MM.1S (cell line): ENCODE results near the gene AGBL1.

ENCODE experiments used
- DNase-seq: peaks from one replicate; pipeline ENCODE4 v3.0.0-alpha.2; 2015
- H2AFZ ChIP-seq: fragments of 300-600 bp; sonication (generic); 2 replicates; pipeline ENCODE4 v1.6.0; 2016; ENCODE audit warnings: antibody characterized with exemption, low read length
- H3F3A ChIP-seq: fragments of 300-600 bp; sonication (generic); 2 replicates; pipeline ENCODE4 v1.6.1; 2016; ENCODE audit warnings: mild to moderate bottlenecking, antibody characterized with exemption, low read length, moderate library complexity, mixed read lengths; ENCODE audit not compliant: insufficient read depth
- H3K27ac ChIP-seq: fragments of 300-600 bp; sonication (generic); 2 replicates; pipeline ENCODE4 v1.5.1; 2016; ENCODE audit warnings: mild to moderate bottlenecking, low read length
- H3K27me3 ChIP-seq: fragments of 300-600 bp; sonication (generic); replicated peaks from 2 replicates; pipeline ENCODE4 v1.6.0; 2016; ENCODE audit warnings: low read length; ENCODE audit not compliant: insufficient read depth
- H3K36me3 ChIP-seq: fragments of 300-600 bp; sonication (generic); replicated peaks from 2 replicates; pipeline ENCODE4 v1.6.1; 2016; ENCODE audit warnings: mild to moderate bottlenecking, low read length, mixed read lengths; ENCODE audit not compliant: insufficient read depth
- H3K4me1 ChIP-seq: fragments of 300-600 bp; sonication (generic); 2 replicates; pipeline ENCODE4 v1.6.1; 2016; ENCODE audit warnings: low read length, mixed read lengths
- H3K4me2 ChIP-seq: fragments of 300-600 bp; sonication (generic); 2 replicates; pipeline ENCODE4 v1.6.0; 2016; ENCODE audit warnings: low read depth, low read length
- H3K4me3 ChIP-seq: fragments of 300-600 bp; sonication (generic); 2 replicates; pipeline ENCODE4 v1.5.1; 2016; ENCODE audit warnings: low read length, mixed read lengths
- H3K79me2 ChIP-seq: fragments of 300-600 bp; sonication (generic); 2 replicates; pipeline ENCODE4 v1.6.1; 2016; ENCODE audit warnings: mixed run types, low read length, mixed read lengths
- H3K9ac ChIP-seq: fragments of 300-600 bp; sonication (generic); 2 replicates; pipeline ENCODE4 v1.6.1; 2016; ENCODE audit warnings: low read length, mixed read lengths
- H3K9me2 ChIP-seq: fragments of 300-600 bp; sonication (generic); replicated peaks from 2 replicates; pipeline ENCODE4 v1.6.1; 2016; ENCODE audit warnings: mild to moderate bottlenecking, low read length, mixed read lengths; ENCODE audit not compliant: insufficient read depth
- H3K9me3 ChIP-seq: fragments of 300-600 bp; sonication (generic); replicated peaks from 2 replicates; pipeline ENCODE4 v1.6.1; 2016; ENCODE audit warnings: mild to moderate bottlenecking, low read length, mixed read lengths; ENCODE audit not compliant: insufficient read depth
- H4K20me1 ChIP-seq: fragments of 300-600 bp; sonication (generic); 2 replicates; pipeline ENCODE4 v1.6.1; 2016; ENCODE audit warnings: mild to moderate bottlenecking, low read length, moderate library complexity, mixed read lengths; ENCODE audit not compliant: insufficient read depth
- CTCF ChIP-seq: fragments of 300-600 bp; sonication (generic); IDR thresholded peaks from 2 replicates; pipeline ENCODE4 v1.5.1; 2016; ENCODE audit warnings: antibody characterized with exemption, low read length, mixed read lengths
- EZH2 ChIP-seq: fragments of 300-600 bp; sonication (generic); optimal IDR thresholded peaks from 2 replicates; pipeline ENCODE3; 2017; ENCODE audit warnings: low read depth, mild to moderate bottlenecking, antibody characterized with exemption, low read length, mixed read lengths
- EZH2phosphoT487 ChIP-seq: fragments of 300-600 bp; sonication (generic); IDR thresholded peaks from 2 replicates; pipeline ENCODE4 v1.6.1; 2018; ENCODE audit warnings: antibody characterized with exemption, low read length

AGBL1 gene

GRCh38 chr15:86127547-86127946, 47.9 kb downstream of the AGBL1 start:
- Histone ChIP-seq H3K79me2 (no peaks in the 10 kb centered on the region), H3K9me2 (no peaks in the 10 kb centered on the region), H3K4me3 (no peak overlapping the region), H3K4me2 (no peak overlapping the region), H3F3A (no peaks in the 10 kb centered on the region), H3K27me3 (no peaks in the 10 kb centered on the region), H3K9ac (no peak overlapping the region), H3K36me3 (no peaks in the 10 kb centered on the region), H3K4me1 (no peaks in the 10 kb centered on the region), H2AFZ (no peak overlapping the region), H3K9me3 (no peaks in the 10 kb centered on the region), H4K20me1 (no peaks in the 10 kb centered on the region), H3K27ac (no peak overlapping the region)
- TF ChIP-seq EZH2phosphoT487, result no peak
- TF ChIP-seq CTCF, result no peak
- TF ChIP-seq EZH2, result no peak
- no peak for DNase-seq

GRCh38 chr15:86135041-86135440, 55.4 kb downstream of the AGBL1 start:
- Histone ChIP-seq H4K20me1 (no peaks in the 10 kb centered on the region), H3K9ac (no peak overlapping the region), H3K27me3 (no peaks in the 10 kb centered on the region), H3K79me2 (no peaks in the 10 kb centered on the region), H3F3A (no peaks in the 10 kb centered on the region), H3K4me1 (no peaks in the 10 kb centered on the region), H3K36me3 (no peaks in the 10 kb centered on the region), H3K9me3 (no peaks in the 10 kb centered on the region), H3K4me3 (no peak overlapping the region), H3K4me2 (no peak overlapping the region), H2AFZ (no peak overlapping the region), H3K27ac (no peak overlapping the region), H3K9me2 (no peaks in the 10 kb centered on the region)
- DNase-seq, result no peak
- no peak for TF ChIP-seq EZH2
- no peak for TF ChIP-seq CTCF
- no peak for TF ChIP-seq EZH2phosphoT487

- TF ChIP-seq EZH2 (no peak), EZH2phosphoT487 (no peak), CTCF (no peak)
- Histone ChIP-seq H3K4me2 (no peak overlapping the region), H3K9me2 (no peaks in the 10 kb centered on the region)
Observed at GRCh38 chr15:86136861-86137260, 57.2 kb downstream of the AGBL1 start.

GRCh38 chr15:86138798-86139197, 59.1 kb downstream of the AGBL1 start:
- H3K79me2 ChIP-seq, result no peaks in the 10 kb centered on the region
- no peak overlapping the region for H3K4me3 ChIP-seq
- no peaks in the 10 kb centered on the region for H3K9me3 ChIP-seq
- no peak overlapping the region for H3K9ac ChIP-seq
- H3F3A ChIP-seq, result no peaks in the 10 kb centered on the region
- H3K4me2 ChIP-seq, result no peak overlapping the region
- H3K9me2 ChIP-seq, result no peaks in the 10 kb centered on the region
- H3K36me3 ChIP-seq, result no peaks in the 10 kb centered on the region
- no peaks in the 10 kb centered on the region for H3K4me1 ChIP-seq
- TF ChIP-seq EZH2 (no peak), CTCF (no peak), EZH2phosphoT487 (no peak)
- H4K20me1 ChIP-seq, result no peaks in the 10 kb centered on the region
- H3K27me3 ChIP-seq, result no peaks in the 10 kb centered on the region
- no peak overlapping the region for H3K27ac ChIP-seq
- no peak overlapping the region for H2AFZ ChIP-seq
- no peak for DNase-seq

More at GRCh38 chr15:86136861-86137260, 57.2 kb downstream of the AGBL1 start:
- H3K4me1 ChIP-seq, result no peaks in the 10 kb centered on the region
- no peak overlapping the region for H3K9ac ChIP-seq
- H4K20me1 ChIP-seq, result no peaks in the 10 kb centered on the region
- no peak for DNase-seq
- H3K27ac ChIP-seq, result no peak overlapping the region
- H3K4me3 ChIP-seq, result no peak overlapping the region
- H3K9me3 ChIP-seq, result no peaks in the 10 kb centered on the region
- H3K79me2 ChIP-seq, result no peaks in the 10 kb centered on the region
- no peaks in the 10 kb centered on the region for H3F3A ChIP-seq
- H3K36me3 ChIP-seq, result no peaks in the 10 kb centered on the region
- H2AFZ ChIP-seq, result no peak overlapping the region
- no peaks in the 10 kb centered on the region for H3K27me3 ChIP-seq
